NOMO-1 treated with DMSO at 0.1 percent for 48 hours (cell line): Measurements from ENCODE around the gene MAJIN.

Source experiments
- DNase-seq: peaks from one replicate; lab custom pipeline; 2025; ENCODE audit not compliant: unreplicated experiment; lab: John Stamatoyannopoulos, UW

Gene MAJIN

DNA sequence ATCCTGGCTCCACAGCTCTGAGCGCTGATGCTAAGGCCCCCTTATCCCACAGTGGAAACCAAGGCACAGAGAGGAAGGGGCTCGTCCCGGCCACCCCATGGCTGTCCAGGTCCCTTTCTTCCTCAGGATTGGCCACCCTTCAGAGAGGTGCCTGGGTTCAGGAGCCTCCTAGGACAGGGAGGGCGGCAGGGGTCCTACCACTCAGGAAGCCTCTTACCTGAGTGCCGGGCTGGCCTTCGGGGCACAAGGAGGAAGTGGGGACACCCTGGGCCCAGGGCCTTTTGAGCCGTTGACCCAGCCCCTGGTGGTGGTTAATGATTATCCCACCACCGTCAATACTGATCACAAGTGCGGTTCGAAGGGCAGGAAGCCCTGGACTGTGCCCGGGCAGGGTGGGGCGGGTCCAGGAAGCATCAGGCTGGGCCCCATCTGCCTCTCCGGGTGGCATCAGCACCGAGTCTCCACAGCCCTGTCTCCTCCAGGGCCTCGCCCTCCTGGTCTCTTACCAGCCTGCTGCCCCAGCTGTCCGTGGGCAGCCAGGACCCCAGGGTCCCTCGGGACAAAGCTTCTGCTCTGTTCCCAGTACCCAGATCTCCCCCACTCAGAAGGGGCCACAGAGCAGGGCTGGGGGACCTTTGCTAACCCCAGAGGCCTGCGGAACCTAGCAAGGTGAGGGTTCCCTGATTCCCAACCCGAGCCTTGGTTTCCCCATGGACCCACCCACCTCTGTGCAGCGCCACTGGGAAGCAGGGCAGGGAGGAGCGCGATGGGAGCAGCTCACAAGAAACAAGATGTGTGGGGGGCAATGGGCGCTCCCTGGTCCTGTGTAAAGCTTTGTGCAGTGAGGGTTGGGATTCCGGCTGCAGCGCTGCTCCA, 78.5 kb downstream of the MAJIN start:
- no peak for DNase-seq

DNA sequence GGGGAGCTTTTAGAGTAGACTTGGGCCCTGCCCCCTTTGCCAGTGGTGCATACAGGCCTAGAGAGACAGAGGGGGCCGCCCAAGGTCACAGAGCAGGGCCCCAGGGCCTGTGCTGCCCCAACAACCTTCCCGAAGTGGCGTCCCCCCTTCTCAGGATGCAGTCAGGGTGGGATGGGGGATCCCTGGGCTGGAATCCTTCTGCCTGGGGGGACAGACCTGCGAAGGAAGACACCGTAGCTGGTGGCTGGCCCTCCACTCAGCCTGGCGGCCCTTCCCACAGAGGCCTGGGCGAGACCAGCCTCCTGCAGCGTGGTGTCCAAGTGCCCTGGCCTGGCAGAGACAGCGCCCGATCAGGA, 79.1 kb downstream of the MAJIN start:
- DNase-seq = no peak

DNA sequence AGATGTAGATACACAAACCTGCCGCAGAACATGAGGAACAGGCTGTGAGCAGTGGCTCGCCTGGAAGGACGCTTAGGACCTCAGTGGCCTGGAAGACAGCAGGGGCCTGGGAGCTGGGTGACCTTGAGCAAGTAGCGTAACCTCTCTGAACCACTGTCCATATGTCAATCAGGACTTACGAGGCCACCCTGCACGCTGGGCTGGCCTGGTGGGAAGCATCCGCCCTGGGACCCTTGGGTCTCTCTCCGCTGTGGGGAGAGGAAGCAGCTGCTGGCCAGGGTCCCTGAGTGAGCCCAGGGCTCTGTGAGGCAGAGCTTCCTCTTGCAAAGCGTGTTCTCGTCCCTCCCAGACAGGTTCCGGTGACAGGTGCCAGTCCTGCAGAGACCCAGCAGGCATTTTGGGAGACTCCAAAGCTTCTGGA, 79.5 kb downstream of the MAJIN start:
- DNase-seq = no peak

DNA sequence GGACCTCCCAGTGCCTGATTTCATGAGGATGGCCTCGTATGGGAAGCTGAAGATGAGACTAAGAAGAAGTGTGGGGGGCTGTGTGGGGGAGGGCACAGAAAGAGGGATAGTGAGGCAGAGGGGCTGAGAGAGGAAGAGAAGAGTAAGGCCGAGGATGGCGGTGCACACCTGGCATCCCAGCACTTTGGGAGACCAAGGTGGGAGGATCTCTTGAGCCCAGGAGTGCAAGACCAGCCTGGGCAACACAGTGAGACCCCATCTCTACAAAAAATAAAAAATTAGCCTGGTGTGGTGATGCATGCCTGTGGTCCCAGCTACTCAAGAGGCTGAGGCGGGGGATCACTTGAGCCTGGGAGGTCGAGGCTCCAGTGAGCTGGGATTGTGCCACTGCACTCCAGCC, 80.0 kb downstream of the MAJIN start:
- no peak for DNase-seq

DNA sequence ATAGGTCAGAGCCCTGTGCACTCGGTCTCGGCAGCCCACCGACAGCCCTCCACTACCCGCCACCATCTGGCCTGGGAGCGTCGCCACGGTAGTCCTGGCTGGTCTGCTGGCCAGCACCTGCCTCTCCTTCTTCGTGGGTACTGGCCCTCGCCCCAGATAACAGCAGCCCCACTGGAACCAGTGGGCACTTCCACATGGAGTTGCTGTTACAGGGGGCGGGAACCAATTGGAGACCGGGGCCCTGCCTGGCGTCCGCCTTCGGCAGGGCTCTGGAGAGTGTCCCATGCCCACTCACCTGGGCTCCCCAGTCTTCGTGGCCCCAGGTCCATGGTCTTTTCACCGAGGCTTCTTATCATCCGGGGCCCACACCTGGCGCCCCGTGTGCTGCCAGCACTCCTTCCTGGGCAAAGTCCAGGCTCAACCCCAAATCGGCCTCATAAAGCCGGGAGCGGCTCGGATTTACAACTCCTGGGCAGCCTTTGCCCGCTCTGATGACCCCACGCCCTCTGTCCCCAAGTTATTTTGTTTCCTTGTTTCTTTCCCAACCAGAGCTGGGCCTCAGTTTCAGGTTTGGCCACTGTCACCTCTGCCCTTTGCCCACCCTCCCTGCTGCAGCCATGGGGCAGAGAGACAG, 80.6 kb downstream of the MAJIN start:
- no peak for DNase-seq

DNA sequence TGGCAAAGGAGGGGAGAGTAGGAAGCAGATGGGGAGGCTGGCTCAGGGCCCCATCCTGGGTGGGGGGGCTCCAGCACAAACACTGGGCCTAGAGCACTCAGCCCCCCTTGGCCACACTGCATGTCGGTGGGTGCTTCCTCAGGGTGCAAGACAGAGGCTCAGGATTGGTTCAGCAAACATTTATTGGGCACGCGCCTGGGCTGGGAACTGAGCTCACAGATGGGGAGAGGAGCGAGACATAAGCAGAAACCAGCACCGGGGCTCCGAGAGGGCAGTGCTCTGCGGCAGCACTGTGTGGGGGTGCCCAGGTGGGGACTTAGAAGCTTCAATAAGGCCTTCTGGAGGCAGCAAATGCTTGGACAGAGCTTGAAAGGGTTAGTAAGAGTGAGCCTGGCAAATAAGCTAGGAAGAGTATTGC, 81.4 kb downstream of the MAJIN start:
- DNase-seq = no peak

DNA sequence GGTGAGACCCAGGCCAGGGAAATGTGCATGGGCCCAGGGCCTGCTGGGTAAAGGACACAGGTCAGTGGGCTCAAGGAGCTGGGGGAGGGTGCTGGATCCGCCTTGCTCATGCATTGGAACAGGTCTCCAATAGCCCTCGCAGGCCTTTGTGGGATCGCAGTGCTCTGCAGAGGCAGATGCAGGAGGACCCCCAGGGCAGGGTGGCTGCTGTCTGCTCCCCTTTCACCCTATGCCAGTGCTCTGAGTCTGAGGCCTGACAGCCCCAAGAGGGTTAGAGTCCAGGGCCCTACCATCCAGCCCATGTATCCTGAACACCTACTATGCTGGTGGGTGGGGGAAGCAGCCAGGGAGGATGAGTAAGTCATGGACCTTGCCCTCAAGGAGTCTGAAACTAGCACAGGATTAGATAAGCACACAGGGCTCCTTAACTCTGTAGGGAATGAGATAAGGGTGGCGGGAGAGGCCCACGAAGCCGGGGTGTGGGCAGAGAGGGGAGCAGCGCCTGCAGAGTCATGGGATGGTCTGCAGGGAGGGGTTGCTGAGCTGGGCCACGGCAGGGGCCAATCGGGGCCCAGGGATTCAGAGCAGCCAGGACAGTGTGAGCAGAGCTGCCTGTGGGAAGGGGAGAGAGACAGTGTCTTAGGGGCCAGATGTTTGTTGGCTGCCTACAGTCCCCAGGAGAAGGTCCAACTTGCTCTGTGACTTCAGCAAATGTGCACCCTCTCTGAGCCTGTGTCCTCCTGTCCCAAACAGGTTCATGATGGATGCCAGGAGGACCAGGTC, 83.0 kb downstream of the MAJIN start:
- no peak for DNase-seq

DNA sequence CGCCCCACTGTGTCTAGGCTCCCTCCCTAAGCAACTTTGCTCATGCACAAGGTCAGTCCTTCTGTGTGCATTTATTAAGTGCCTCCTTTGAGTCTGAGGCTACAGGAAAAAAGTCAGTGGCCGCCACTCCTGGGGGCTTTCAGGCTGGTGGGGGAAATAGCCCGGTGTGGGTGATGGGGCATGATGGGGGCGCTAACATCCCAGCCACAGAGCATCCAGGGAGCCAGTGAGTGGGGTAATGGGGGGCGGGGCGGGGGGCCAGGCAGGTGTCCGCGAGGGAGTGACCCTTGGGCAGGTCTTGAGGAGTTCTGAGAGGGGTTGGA, 83.5 kb downstream of the MAJIN start:
- DNase-seq = no peak
